IPS-11a (cell line): ENCODE measurements around the gene PANK4.
"Not testable (repeated sequence)": the region's sequence is repeated elsewhere in the genome, so short reads cannot be mapped to it uniquely, and the experiment has no call there.

Experiments used
- H3K4me3 ChIP-seq: one replicate; pipeline ENCODE4 v1.5.1; 2013; ENCODE audit warnings: low read depth, low read length, control low read depth

PANK4 gene

DNA sequence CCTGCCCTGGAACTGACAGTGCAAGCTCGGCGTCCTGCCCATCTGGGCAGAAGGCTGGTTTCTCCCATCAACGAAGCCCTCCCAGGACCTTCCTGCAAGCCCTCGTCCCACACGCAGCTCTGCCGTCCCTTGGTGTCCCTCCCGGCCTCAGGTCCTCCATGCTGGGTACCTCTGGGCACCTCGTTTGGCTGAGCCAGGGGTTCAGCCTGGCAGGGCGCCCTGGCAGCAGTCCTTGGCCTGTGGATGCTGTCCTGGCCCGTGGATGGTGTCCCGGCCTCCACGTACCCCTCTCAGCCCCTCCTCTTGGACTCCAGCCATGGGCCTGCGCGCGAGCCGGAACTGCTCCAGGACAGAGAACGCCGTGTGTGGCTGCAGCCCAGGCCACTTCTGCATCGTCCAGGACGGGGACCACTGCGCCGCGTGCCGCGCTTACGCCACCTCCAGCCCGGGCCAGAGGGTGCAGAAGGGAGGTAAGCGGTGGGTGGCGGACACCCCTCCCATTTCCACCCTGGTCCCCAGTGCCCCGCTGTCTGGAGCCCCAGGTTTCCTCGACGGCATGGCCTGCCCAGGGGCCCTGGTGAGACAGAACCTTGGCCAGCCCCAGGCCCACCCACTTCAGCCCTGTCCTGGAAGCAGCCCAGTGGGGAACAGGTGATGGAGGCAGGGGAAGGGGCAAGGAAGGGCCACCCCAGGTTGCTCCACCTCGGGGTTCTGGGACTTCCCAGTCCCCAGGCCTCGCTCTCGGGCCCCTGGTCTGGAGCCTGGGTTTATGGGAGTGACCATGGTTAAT, 33.3 kb upstream of the PANK4 start:
- no peak overlapping the region for H3K4me3 ChIP-seq

DNA sequence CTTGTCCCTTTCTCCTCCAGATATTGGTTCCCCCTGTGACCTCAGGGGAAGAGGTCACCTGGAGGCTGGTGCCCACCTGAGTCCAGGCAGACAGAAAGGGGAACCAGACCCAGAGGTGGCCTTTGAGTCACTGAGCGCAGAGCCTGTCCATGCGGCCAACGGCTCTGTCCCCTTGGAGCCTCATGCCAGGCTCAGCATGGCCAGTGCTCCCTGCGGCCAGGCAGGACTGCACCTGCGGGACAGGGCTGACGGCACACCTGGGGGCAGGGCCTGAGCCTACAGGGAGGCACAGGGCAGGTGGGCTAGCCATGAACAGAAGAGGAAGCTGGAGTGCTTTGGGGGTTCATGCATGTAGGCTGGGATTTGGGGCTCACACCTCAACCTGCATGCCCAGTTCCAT, 32.5 kb upstream of the PANK4 start:
- H3K4me3 ChIP-seq, result no peak overlapping the region

DNA sequence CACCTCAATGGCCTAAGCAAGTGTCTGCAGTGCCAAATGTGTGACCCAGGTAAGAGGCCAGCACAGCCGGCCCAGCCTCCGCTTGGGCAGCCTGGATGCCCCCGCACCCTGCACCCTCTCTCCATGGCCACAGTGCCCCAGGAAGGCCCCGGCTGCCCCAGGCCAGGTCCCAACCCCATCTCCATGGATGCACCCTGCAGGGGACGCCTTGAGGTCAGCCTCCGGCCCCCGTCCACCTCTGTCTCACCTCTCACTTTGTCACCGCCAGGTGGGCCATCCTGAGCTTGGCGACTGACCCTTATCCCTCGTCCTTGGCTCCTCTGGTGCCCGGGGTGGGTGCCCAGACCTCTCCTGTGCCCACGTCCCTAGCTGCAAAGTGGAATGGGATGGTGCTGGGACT, 32.0 kb upstream of the PANK4 start:
- no peak overlapping the region for H3K4me3 ChIP-seq

DNA sequence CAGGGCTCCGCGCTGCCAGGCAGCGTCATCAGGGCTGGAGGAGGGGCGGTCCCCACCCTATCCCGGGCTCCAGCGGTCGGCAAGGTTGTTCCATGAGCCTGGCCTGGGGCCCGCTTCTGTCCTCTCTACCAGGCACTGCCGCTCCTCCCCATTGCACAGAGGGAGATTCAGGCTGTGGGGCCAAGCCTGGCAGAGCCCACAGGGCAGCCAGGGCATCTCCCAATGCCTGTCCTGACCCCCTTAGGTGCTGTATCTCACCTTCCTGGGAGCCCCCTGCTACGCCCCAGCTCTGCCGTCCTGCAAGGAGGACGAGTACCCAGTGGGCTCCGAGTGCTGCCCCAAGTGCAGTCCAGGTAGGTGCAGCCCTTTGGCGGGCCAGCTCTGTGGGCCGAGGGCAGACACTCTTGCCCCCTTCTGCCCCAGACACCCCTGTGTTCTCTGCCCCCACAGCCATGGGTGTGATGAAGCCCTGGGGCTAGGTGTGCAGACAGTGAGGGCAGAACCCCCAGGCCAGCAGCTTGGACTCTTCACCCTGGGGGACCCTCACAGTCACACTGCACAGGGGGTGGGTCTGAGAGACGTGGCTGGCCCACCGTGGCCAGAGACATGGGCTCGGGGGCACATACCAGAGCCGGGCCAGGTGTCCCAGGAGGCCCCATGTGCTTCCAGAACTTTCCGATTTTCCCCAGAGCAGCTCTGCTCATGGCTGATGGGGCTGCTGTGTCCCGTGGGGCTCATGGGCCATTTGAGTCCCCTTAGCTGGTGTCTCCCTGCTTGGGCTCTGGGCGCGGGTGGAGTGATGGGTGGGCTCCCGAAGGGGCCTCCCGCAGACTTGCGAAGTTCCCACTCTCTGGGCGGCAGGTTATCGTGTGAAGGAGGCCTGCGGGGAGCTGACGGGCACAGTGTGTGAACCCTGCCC, 31.3 kb upstream of the PANK4 start:
- H3K4me3 ChIP-seq, result no peak overlapping the region

DNA sequence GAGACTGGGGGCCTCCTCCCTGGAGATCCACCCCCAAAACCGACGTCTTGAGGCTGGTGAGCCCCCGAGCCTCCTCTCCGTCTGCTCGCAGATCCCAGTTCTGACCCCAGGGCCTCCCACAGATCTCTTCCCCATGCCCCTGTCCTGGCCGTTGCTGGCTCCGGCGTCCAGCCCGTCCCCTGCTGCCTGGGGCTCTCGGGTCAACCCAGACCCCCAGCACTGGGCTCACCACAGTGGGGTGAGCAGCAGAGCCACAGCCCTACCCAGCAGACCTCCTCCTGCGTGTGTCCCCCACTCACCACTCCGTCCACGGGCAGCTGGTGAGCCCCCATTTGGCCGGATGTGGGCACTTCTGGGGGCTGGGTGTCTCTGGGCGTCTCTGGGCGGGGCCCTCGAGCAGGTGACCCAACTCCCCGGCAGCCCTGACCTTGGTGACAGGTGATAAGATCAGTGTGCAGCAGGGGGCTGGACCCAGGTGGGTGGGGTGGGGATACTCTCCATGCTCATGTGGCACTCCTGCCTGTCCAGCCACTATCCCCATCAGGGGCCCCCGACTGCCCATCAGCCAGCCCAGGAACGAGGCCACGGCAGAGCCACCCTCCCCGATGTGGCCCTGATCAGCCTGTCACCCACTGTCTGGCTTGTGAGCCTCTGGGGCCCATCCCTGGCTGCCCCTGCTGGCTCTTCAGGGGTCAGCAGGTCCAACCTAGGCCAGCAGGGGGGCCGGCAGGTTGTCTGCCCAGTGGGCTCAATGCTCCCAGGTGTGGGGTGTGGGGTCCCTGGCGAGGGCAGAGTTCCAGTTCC, 30.5 kb upstream of the PANK4 start:
- no peak overlapping the region for H3K4me3 ChIP-seq

DNA sequence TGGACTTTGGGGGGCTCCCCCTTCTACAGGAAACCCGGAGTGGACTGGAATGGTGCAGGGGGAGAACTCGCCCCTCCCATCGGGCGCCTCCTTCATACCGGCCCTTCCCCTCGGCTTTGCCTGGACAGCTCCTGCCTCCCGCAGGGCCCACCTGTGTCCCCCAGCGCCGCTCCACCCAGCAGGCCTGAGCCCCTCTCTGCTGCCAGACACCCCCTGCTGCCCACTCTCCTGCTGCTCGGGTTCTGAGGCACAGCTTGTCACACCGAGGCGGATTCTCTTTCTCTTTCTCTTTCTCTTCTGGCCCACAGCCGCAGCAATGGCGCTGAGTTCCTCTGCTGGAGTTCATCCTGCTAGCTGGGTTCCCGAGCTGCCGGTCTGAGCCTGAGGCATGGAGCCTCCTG, 29.9 kb upstream of the PANK4 start, which contains the start of gene TNFRSF14:
Gene TNFRSF14, plus strand, starts transcription at position 95 of the 401 bp plus-strand sequence. Its CDS starts 294 bp downstream, at position 389.
- no peak within 1 kb of the TSS for H3K4me3 ChIP-seq

DNA sequence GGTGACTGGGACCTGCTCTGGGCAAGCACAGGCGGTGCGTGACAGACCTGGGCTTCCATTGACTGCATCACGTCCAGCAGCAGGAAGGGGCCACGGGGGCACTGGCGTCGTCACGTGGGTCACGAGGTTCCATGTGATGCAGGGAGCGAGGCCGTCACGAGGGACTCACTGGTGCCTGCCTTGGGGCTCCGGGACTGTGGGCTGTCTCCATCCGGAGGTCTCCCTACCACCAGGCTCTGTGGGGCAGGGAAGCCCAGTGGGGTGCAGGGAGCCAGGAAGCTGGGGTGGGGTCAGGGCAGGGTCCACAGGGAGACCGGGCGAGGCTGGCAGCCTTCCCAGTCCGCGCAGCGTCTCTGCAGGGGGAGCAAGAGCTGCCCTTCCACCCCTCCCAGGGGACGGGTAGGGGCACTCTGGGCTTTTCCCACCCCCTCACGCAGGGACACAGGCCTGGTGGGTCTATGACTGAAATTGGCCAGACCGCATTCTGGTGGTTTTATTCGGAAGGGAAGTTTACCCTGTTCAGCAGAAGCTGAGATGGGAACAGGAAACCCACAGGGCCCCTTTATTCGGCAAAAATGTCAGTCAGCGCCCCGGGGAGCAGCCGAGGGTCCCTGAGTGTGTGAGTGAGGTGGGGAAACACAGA, 29.4 kb upstream of the PANK4 start:
- no peak overlapping the region for H3K4me3 ChIP-seq

DNA sequence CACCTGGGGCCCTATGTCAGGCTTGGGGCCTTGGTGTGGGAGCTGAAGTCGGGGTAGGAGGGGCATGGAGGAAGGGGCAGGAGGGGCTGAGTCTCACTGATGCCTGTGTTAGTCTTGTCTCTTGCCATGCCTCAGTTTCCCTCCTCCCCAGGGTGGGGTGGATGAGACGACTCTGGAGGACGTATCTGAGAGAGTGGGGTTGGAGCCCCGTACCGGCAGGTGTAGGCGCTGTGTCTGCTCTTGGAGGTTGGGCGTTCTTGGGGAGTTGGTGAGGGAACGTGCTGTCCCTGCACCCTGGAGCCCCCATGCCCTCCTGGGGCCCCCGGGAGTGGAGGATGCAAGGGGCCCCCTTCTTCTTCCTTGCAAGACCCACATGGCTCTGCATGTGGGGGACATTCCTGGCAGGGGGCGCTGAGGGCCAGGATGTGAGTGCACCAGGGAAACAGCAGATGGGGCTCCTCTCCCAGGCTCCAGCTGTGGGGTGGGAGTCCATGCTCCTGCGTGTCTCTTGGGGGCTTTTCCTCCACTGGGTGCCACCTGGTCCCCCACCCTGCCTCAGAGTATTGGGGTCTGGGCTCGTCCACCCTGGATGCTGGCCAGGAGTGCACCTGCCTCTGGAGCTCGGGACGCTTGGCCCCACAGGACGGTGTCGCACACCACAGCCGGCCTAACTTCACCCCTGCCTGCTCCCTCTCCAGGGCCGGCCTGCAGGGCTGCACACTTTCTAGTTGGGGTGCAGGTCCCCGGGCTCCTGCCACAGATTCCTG, 28.4 kb upstream of the PANK4 start:
- no peak overlapping the region for H3K4me3 ChIP-seq

DNA sequence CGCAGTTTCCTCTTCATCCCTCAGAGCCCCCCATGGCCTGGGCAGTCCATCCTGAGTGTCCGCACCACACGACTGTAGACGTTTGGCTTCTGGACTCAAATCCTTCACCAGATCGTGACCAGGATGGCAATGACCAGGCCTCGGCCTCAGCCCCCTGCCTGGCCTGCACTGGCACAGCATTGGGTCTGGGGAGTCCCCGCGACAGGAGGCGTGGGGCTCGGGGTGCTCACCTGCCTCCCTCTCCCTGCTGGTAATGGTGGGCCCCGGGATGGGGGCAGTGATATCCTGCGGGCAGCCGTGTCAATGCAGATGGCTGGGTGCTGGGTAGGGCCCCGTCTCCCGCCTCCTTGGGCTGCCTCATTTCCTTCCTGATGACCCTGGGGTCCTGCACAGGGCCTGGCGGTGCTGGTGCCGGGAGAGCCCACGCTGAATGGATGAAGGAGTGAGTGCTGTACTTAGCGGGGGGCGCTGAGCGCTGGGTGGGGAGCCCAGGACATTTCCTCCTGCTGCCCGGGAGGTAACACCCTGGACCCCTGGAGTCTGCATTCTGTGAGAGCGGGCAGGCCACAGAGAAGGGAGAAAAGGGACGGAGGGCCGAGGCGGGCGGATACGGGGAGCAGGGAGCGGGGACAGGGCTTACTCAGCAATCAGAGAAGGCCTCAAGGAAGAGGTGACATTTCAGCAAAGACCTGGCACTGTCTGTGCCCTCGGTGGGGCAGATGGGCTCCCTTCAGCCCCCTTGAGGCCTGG, 27.6 kb upstream of the PANK4 start:
- no peak overlapping the region for H3K4me3 ChIP-seq

DNA sequence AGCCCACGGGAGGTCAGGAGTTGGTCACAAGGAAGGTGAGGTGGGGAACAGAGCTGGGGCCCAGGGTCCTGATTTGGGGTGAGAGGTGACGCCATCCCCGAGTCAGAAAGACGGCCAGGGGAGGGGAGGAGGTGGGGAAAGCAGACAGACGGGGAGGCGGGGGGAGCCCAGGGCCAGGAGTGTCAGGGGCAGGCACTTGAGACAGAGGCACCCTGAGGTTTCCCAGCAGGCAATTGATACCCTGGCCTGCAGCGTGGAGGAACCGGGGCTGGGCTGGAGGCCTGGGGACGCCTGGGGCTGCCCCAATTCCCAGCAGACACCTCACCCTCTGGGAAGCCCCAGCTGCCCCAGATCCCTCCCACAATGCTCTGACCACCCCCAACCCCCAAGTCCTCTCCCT, 26.7 kb upstream of the PANK4 start:
- not testable (repeated sequence) for H3K4me3 ChIP-seq

DNA sequence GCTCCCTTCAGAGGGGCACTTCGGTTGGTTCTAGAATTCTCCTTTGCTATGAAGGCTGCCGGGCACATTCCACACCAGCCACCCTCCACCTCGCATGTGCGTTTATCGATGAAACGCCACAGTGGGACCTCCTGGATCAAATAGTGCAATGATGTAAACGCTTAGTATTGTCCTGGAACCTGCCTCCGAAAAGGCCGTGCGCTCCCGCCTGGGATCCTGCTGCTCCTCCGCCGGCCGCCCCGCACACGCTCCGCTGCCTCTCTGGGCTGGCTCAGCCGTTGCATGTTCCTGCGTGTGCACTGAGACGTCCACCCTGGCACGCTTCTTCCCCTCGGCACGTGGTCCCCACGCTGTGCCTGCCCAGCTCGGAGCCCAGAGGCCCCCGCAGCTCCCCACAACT, 25.8 kb upstream of the PANK4 start:
- H3K4me3 ChIP-seq, result no peak overlapping the region

DNA sequence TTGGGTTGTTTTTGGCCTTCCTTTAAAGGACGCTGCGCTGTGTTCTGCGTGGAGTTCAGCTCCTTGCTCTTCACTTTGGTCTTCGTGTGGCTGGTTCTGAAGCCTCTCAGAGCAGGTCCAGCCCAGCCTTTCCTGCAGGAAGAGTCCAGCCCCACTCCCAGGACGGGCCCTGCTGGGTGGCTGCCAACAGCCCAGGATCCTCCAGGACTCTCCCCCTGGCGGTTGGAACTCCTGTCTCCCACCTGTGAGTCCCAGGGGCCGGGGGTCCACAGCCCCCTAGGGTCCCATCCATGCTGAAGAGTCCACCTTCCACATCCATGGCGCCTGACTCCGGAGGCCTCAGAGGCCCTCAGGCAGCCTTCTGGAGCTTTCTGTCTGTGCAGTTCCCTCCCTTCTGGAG, 25.1 kb upstream of the PANK4 start:
- H3K4me3 ChIP-seq, result not testable (repeated sequence)

DNA sequence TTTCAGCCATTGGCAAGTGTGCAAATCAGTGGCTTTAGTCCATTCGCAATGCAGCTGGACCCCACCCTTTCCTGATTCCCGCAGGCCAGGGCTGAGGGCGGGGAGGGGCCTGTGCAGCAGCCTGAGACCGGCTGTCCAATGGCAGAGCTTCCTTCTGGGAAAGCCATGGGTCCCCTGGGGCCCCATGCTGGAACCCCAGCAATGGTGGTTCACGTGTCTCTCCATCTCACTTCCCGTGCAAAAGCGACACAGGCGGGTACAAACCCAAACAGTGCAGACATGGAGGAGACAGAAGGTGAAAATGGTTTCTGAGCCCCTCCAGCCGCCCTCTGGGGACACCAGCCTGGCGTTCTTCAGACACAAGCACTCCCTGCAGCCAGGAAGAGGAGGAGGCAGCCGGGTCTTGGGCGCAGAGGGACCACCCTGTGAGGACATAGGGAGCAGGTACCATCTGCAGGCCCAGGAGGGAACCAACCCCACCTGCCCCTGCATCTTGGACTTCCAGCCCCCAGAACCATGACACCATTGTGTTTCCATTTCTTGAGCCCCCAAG, 24.0 kb upstream of the PANK4 start:
- H3K4me3 ChIP-seq, result not testable (repeated sequence)

DNA sequence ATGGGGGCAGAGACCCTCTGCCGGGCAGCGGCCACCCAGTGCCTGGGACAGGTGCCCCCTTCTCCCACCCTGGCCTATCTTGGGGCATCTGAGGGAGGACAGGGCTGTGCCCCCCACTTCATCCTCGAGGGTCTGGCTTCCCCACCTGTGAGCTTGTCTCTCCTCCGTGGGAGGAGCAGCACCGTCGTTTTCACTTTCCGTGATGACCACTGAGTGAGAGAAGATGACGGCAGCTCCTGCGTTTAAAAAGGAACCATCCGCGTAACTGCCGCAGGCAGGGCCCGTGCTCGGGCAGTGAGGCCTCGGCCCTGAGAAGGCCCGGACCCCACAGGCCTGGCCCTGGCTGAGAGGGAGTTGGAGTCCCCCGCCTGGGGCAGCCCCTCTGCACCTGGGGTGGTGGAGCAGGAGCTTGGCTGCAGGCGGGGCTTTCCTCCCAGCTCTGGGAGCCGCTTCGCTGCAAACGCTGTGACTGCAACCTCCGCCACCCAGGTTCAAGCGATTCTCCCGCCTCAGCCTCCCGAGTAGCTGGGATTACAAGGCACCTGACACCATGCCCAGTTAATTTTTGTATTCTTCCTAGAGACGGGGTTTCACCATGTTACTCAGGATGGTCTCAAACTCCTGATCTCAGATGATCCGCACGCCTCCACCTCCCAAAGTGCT, 23.1 kb upstream of the PANK4 start:
- not testable (repeated sequence) for H3K4me3 ChIP-seq

DNA sequence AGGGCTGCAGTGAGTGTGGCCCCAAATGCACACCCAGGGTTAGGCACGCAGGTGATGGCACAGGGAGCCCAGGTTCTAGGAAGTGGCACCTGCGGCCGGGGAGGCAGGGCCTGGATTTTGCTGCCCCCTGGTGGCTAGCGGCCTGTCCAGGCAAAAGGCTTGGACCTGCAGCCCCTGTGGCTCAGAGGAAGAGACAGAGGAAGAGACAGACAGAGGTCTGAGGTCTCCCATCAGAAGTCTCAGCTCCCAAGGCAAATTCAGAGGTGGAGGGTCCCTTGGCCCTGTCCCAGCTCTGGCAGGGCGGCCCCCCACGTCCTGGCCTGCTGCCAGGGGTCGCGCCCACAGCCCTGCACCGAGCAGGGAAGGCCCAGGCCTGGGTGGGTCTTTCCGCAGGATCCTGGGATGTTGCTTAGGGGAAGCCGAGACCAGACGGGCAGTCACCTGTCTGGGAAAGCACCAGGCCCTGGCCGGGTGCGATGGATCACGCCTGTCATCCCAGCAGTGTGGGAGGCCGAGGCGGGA, 21.7 kb upstream of the PANK4 start:
- H3K4me3 ChIP-seq, result no peak overlapping the region

DNA sequence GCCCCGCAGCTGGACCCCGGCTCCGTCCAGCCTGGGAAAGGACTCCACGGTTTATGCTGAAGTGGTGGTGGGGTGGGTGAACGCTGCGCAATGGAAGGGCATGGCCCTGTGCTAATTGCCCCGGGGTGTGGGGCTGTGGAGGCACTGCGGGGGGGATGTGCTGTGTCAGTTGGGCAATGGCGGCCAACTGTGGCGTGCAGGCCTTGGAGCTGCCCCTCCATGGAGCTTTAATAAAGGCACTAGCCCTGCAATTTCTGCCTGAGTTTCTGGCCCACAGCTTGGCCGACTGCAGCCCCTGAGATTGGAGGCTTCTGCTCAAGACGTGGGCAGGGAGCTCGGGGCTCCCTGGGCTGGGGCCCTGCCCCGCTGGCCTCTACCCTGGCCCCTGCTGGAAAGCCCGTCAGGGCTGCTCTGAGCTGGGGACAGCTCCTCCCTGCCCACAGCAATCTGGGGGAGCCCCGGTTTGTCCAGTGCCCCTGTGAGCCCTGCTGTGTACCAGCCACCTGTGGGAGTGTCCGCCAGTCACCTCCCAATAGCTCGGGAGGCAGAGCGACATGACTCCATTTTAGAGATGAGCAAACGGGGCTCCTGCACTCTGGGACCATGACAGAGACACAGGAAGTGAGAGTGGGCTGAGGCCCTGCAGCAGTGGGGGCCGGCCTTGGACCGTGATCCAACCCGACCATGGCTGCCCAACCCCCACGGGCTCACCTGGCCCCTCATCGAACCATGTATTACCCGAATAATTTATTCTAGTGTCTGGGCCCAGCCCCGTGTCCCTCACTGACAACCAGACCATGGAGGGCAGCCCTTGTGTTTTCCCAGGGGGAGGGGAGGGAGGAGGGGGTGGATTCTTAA, 21.0 kb upstream of the PANK4 start:
- peak overlapping the region; percentile 50 for H3K4me3 ChIP-seq

DNA sequence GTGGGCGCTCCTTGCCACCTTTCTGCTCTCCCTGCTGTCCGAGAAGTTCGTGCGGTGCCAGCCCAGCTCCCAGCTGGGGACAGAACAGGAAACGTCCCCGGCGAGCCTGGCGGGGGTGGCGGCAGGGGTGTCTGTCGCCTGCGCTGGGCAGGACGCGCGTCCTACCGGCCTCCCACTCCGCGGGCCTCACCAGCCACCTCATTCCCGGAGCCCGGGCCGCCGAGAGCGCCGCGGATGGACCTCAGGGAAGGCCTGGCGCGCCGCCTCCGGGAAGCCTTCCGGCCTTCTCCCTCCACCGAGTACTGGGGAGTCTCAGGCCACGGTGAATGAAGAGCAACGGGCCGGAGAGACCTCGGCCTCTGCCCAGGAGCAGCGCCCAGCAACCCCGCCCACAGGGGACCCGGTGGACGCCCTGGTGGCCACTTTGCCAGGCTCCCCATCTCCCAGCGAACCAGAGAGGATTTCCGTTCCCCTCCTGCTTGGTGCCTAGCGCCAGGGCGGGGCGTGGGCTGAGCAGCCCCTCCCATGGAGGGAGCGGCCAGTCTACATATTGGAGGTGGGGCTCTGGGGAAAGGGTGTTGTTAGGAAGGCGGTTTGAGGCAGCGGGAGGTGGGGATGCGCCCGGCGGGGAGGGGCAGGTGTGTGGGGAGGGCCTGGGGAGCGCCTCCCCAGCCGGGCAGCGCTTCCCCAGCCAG, 20.3 kb upstream of the PANK4 start:
- peak overlapping the region; percentile 50 for H3K4me3 ChIP-seq
